Skeletal muscle cell (primary cell): ENCODE measurements around the gene COL9A1.

ENCODE experiments used
- DNase-seq: peaks from one replicate; pipeline ENCODE4 v3.0.0-alpha.2; 2010; ENCODE audit warnings: low read depth
- H3K4me3 ChIP-seq: 2 replicates; pipeline ENCODE4 v1.5.1; 2011; ENCODE audit warnings: low read depth, mild to moderate bottlenecking, control low read depth, low read length, moderate library complexity

Gene COL9A1

GRCh38 chr6:70298068-70298467, 4.8 kb downstream of the COL9A1 start:
- no peak for DNase-seq
- no peak overlapping the region for H3K4me3 ChIP-seq

- DNase-seq, result no peak
- H3K4me3 ChIP-seq, result no peak overlapping the region
Measured at GRCh38 chr6:70292193-70292592, 10.7 kb downstream of the COL9A1 start.

GRCh38 chr6:70289299-70289698, 13.6 kb downstream of the COL9A1 start:
- no peak for DNase-seq
- H3K4me3 ChIP-seq, result no peak overlapping the region

- no peak overlapping the region for H3K4me3 ChIP-seq
- DNase-seq, result no peak
Measured at GRCh38 chr6:70286905-70287304, 16.0 kb downstream of the COL9A1 start.

GRCh38 chr6:70285201-70285600, 17.7 kb downstream of the COL9A1 start:
- no peak for DNase-seq
- no peak overlapping the region for H3K4me3 ChIP-seq

GRCh38 chr6:70282919-70283461, 19.9 kb downstream of the COL9A1 start:
- no peak overlapping the region for H3K4me3 ChIP-seq
- DNase-seq, result no peak

GRCh38 chr6:70282312-70282918, 20.5 kb downstream of the COL9A1 start:
- H3K4me3 ChIP-seq, result no peak overlapping the region
- no peak for DNase-seq

- DNase-seq, result no peak
- no peak overlapping the region for H3K4me3 ChIP-seq
Measured at GRCh38 chr6:70281923-70282311, 21.0 kb downstream of the COL9A1 start.

GRCh38 chr6:70280400-70280853, 22.5 kb downstream of the COL9A1 start:
- H3K4me3 ChIP-seq, result no peak overlapping the region
- DNase-seq, result no peak

- H3K4me3 ChIP-seq, result no peak overlapping the region
- peak; percentile 2 for DNase-seq
Measured at GRCh38 chr6:70277470-70277869, 25.4 kb downstream of the COL9A1 start.

GRCh38 chr6:70274338-70274737, 28.5 kb downstream of the COL9A1 start:
- no peak for DNase-seq
- no peak overlapping the region for H3K4me3 ChIP-seq

- H3K4me3 ChIP-seq, result no peak overlapping the region
- no peak for DNase-seq
Measured at GRCh38 chr6:70272071-70272470, 30.8 kb downstream of the COL9A1 start.

GRCh38 chr6:70270287-70271005, 32.4 kb downstream of the COL9A1 start:
- DNase-seq, result no peak

GRCh38 chr6:70266142-70266541, 36.7 kb downstream of the COL9A1 start:
- DNase-seq, result no peak
- no peak overlapping the region for H3K4me3 ChIP-seq

More at GRCh38 chr6:70270287-70271005, 32.4 kb downstream of the COL9A1 start:
- H3K4me3 ChIP-seq, result no peak overlapping the region

- no peak overlapping the region for H3K4me3 ChIP-seq
- no peak for DNase-seq
Measured at GRCh38 chr6:70264306-70264705, 38.6 kb downstream of the COL9A1 start.

GRCh38 chr6:70258483-70258882, 44.4 kb downstream of the COL9A1 start:
- H3K4me3 ChIP-seq, result no peak overlapping the region
- no peak for DNase-seq

- H3K4me3 ChIP-seq, result no peak overlapping the region
Measured at GRCh38 chr6:70257768-70258273, 45.1 kb downstream of the COL9A1 start.

GRCh38 chr6:70254784-70255183, 48.1 kb downstream of the COL9A1 start:
- no peak for DNase-seq

More at GRCh38 chr6:70257768-70258273, 45.1 kb downstream of the COL9A1 start:
- DNase-seq, result no peak

GRCh38 chr6:70253923-70254322, 49.0 kb downstream of the COL9A1 start:
- DNase-seq, result no peak
- H3K4me3 ChIP-seq, result no peak overlapping the region

More at GRCh38 chr6:70254784-70255183, 48.1 kb downstream of the COL9A1 start:
- H3K4me3 ChIP-seq, result no peak overlapping the region

- no peak overlapping the region for H3K4me3 ChIP-seq
- DNase-seq, result no peak
Measured at GRCh38 chr6:70252604-70253003, 50.3 kb downstream of the COL9A1 start.

GRCh38 chr6:70246118-70246517, 56.8 kb downstream of the COL9A1 start:
- DNase-seq, result no peak

More at GRCh38 chr6:70246118-70246517, 56.8 kb downstream of the COL9A1 start:
- H3K4me3 ChIP-seq, result no peak overlapping the region
